ENCODE measurements around the gene EXOC1L.

EXOC1L gene

GRCh38 chr4:55884093-55884850 is 64.7 kb downstream of the EXOC1L start:
- DNase-seq (ENCODE audit: low read depth in 2 of 2): no peak

- no peak for DNase-seq (ENCODE audit: low read depth in 2 of 2)
These were observed 65.2 kb downstream of the EXOC1L start for GRCh38 chr4:55884851-55885219.
